TTC549 (cell line): ENCODE data around the gene CAMK2N1.

Experiments
- FAIRE-seq: peaks from 2 replicates; lab custom pipeline; 2012; peaks lifted over from hg19 to GRCh38; lab: Jason Lieb, UNC

CAMK2N1 gene

DNA sequence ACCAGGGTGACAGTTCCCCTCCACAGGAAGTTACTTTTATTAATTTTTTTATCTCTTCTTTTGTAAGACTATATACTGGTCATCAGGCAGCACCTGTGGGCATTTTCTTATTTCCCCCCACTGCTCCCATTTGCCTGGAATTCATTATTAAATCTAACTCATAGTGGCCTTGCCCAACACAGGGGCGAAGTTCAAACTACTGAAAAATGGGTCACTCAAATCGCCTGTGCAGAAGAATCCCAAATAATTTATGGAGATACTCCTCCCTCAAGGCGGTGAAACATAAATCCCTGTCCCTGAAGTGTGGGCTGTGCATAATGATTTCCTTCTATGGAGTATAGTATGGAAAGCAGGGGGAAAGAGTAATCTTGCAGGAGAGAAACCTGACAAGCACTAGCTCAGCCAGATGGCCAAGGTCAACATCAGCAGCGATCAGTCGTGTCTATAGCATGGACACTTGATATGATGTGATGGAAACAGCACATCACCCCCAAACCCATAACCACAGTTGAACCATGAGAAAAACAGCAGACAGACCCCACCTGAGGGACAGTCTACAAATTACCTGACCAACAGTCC, 7.9 kb downstream of the CAMK2N1 start:
- FAIRE-seq = no peak

DNA sequence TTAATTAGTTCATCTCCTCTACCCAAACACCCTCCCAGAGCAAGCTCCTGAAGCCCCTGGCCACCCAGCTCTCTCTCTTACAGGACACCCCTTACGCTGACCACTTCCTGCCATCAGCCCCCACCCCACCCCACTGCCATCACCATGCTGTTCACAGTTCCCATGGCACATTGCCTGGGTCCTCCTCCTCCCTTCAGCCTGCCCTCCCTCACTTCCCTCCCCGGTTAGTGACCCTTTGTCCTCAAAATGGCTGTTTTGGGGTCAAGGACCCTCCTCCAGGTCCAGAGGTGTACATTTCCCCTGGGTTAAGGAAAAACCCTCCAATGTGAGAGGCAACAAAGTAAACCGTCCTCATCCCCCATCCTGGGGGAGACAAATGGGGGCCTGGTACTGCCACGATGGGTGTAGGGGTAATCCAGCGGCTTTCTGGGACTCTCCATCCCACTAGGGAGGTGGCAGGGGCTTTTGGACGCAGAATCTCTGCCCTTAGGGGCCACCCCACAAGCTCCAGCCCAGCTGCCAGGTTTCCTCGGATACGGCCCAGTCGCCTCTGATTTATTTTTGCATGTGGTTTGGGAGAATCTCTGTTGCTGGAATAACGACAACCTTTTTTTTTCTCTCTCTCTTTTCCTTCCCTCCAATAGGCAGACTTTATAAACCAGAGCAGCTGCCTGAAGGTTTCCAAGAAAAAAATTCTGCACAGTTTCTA, 8.5 kb downstream of the CAMK2N1 start:
- FAIRE-seq = no peak

DNA sequence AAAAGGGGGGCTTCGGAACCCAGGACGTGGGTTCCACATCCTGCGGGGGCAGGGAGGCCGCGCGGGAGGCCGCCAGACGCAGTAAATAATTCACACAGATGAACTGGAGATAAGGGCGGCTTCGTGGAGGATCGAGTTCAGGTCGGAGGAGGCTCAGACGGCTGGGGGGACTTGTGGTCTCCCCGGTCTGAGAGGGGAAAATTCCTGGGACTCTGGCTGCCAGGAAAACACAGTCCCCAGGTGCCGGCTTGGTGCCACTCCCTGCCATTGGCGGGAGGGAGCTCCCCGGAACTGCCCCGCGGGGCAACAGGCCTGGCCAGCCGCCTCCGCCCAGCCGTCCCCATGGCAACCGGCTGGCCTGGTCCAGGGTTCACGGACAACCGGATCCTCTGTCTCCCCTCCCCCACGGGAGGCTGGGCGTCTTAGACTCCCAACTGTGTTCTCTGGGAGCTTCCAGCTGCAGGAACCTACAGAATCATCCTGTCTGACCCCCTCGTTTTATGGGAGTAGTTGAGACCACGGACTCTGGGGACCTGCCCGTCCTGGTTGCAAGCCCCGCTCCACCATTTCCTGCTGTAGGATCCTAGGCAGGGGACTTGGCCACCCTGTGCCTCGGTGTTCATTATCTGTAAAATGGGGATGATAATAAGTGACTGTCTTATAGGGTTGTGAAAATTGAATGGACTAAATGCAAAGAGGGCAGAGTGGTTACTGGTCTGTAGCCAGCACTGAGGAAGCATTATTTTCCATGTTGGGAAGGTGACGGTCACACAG, 9.6 kb downstream of the CAMK2N1 start:
- no peak for FAIRE-seq

DNA sequence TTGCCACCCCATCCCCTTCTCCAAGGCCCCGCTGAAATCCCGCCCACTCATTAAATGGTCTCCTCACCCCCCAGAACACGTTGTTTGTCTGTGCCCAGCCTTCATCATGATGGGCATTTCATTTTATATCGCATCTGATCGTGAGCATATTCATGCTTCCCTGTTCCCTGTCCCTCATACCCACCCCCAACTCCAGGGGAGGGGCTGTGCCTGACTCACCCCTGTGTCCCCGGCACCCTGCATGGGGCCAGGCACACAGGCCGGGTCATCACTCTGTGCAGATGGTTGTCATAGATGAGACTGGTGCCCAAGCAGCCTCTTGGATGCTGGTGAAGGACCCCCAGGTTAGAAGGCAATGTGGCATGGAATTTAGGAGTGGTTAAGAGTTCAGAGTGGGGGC, 11.0 kb downstream of the CAMK2N1 start:
- no peak for FAIRE-seq

DNA sequence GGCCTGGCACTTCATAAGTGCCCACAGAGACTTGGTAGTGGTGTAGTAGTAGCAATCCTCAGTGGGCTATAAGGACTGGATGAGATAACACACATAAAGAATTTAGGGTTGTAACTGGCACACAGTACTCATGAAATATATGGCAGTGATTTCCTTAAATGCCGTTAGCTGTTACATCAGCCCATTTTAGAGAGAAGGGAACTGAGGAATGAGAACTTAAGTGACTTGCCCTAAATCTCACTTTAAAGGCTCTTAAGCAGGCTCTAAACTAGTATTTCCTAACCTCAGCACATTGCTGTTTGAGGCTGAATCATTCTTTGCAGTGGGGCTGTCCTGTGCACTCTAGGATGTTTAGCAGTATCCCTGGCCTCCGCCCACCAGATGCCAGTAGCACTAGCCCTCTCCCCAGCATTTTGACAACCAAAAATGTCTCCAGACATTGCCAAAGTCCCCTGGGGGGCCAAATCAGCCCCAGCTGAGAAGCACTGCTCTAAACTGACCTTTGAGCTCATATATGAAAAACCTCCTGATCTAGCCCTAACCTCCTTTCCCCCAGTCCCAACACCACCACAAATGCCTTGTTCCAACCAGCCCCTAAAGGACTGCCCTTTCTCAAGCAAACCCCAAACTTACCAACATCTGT, 11.6 kb downstream of the CAMK2N1 start:
- no peak for FAIRE-seq

DNA sequence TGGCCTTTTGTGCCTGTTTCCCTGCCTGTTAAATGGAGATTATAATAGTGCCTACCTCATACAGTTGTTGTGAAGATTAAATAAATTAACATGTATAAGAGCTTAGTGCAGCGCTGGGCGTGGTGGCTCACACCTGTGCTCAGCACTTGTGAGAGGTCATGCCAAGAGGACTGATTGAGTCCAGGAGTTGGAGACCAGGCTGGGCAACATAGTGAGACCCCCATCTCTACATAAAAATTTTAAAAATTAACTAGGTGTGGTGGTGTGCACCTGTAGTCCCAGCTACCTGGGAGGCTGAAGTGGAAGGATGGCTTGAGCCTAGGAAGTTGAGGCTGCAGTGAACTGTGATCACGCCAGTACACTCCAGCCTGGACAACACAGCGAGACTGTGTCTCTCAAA, 12.1 kb downstream of the CAMK2N1 start:
- FAIRE-seq = no peak

DNA sequence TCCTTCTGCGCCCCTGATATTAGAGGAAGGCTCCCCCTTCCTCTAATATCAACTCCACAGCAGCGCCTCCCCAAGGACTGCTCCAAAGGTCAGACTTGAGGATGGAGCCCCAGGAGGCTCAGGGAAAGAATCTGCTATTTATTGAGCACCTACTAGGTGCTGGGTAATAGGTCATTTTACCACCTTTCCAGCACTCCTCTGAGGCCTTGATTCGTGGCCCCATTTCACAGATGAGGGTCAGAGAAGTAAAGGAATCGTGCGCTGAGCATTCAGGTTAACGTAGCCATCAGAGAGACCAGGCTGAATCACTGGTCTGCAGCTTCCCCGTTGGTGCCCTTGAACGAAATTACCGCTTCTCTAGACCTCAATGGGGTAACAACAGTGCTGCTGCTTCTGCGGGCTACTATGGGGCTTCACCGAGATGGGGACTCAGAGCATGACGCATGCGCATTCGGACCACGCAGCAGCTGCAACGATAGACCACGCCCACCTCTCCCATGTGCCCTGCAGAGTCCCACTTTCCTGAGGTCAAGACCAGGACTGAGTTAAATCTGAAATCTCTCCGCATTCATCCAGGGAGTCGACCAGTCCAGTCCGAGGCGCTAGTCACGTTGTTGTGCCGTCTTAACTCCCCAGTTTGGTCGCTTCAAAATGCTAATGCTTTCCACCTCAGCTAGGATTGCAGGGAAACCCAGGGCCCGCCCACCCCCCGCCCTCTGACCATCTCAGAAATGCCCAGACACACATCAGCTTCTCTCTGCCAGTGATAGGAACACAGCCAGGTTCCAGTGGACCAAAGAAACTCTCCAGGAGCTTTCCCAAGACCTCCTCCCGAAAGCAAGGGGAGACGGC, 12.9 kb downstream of the CAMK2N1 start:
- FAIRE-seq = no peak

DNA sequence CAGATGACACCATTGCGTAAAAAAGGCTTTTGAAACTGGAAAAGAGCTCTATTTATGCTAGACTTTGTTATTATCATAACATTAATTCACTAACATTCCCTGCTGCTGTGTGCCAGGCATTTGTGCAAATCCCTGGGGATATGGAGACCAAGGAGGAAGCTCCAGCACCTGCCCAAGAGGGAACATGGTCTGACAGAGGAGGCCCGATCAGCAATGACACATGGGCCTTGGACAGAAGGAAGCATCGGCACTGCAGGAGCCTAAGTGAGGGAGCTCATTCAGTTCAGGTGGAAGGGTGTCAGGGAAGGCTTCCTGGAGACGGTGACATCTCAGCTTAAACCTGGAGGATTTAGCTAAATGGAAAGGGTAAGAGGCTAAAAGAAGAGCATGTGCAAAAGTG, 13.9 kb downstream of the CAMK2N1 start:
- FAIRE-seq = no peak

DNA sequence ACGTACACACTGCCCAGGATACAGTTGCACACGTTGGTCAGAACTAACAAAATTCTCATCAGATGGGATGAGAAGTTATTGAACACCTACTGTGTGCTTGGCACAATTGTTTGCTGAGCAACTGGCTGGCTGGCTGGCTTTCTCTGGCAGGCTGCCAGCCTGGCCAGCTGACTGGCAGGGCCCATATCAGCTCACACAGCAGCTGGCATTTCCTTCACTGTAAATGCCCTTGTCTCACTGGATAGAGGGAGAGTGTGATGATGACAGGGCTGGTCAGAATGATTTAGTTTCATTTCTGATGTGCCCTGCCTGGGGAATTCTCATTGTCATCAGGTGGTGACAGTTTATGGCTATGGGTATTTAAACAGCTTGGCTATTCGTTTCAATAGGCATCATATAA, 15.8 kb downstream of the CAMK2N1 start:
- no peak for FAIRE-seq

DNA sequence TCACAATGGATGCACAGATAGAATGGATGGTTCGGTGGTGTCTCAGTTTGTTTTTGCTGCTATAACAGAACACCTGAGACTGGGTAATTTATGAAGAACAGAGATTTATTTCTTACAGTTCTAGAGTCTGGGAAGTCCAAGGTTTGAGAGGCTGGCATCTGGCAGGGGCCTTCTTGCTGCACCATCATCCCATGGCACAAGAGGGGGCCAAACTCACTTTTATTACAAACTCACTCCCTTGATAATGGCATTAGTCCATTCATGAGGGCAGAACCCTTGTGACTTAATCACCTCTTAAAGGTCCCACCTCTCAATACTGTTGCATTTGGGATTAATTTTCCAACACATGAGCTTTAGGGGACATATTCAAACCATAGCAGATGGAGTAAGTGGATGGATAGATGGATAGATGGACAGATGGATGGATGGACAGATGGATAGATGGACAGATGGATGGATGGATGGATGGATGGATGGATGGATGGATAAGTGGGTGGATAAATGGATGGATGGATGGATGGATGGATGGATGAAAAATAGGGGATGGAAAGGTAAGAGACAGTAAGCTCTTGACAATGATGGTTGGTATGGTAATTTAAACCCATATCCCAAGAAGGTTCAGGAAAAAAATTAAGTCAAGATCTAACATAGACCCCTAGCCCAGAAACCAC, 16.5 kb downstream of the CAMK2N1 start:
- no peak for FAIRE-seq

DNA sequence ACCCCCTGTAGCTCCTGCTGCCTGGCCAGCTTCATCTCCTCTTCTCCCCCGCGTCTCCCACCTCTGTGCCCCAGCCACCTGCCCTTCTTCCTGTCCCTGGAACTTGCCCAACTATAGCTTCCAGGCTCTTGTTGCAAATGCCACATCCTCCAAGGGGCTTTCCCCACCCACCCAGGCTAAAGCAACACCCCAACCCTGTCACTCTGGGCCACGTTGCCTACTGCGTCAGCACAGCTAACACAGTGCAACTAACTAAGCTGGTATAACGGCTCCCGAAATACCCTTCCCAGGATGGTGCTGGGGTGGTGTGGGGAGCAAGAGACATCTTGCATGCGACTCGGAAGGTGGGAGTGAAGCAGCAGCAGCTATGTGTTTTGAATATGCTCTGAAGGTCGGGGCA, 19.7 kb downstream of the CAMK2N1 start:
- FAIRE-seq = no peak

DNA sequence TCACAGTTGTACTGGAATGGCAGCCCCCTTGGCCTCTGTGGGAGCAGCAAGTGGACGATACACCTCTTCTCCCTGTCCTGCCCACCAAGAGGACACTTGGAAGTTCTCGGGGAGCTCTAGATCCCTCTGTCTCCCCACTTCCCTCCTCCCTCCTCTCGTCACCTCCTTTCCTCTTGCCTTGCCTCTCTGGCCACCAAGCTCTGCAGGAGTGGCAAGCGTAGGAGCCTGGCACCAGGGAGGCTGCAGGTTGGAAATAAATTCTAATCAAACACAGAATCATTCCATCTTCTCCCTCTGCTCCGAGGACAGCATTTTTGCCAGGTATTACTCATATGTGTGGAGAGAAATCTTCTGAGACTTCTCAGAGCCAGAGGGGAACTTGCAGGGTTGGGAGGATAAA, 20.8 kb downstream of the CAMK2N1 start:
- no peak for FAIRE-seq

DNA sequence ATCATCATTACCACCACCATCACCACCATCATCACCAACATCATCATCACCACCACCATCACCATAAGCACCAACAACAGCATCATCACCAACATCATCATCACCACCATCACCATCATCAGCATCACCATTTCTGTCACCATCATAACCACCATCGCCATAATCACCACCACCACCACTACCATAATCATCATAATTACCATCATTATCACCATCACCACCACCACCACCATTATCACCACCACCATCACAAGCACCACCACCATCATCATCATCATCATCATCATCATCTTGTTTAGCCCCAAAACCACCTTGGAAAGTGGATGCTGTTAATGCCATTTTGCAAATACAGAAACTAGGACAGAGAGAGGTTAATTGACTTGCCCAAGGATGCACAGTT, 22.5 kb downstream of the CAMK2N1 start:
- no peak for FAIRE-seq

DNA sequence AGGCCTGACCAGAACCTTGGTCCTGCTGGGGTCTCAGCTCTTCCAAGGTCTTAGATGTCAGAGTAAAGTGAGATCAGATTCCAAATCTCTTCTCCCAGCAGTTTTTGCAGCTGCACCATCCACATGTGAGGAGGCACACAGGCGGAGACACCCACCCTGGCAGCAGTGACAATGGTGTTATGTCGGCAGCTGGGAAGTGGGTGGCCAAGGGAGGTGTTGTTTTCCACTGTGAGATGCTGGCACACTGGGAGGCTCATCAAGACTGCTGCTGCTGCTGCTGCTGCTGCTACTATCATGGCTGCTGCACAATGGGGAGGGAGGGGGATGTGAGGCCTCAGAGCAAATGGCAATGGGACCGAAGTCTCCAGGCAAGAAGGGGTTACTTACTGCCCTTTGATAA, 23.6 kb downstream of the CAMK2N1 start:
- no peak for FAIRE-seq

DNA sequence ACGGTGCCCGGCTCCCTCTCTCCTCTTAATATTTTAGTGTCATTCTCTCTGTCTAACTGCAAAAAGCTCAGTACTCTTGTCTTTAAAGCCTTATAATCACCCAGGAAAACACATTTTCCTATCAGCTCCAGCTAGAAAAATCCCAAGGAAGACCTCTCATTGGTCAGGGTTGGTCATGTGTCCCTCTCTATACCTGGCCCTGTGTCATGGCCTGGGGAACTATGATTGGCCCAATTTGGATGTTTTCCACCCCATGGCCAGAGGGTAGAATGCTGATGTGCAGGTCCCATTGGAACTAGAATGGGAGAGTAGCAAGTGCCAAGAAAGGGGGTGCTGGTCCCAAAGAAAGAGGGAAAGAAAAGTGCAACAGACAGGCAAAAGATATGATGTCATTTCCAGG, 27.3 kb downstream of the CAMK2N1 start:
- no peak for FAIRE-seq

DNA sequence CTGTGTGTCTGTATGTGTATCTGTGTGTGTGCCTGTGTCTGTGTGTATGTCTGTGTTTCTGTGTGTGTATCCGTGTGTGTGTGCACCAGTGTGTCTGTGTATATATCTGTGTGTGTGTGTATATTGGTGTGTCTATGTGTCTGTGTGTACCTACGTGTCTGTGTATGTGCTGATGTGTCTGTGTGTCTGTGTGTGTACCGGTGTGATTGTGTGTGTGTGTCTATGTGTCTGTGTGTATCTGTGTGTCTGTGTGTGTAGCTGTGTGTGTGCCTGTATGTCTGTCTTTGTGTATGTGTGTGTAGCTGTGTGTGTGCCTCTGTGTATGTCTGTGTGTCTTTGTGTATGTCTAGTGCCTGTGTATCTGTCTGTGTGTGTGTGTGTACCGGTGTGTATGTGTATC, 32.0 kb downstream of the CAMK2N1 start:
- FAIRE-seq = no peak

DNA sequence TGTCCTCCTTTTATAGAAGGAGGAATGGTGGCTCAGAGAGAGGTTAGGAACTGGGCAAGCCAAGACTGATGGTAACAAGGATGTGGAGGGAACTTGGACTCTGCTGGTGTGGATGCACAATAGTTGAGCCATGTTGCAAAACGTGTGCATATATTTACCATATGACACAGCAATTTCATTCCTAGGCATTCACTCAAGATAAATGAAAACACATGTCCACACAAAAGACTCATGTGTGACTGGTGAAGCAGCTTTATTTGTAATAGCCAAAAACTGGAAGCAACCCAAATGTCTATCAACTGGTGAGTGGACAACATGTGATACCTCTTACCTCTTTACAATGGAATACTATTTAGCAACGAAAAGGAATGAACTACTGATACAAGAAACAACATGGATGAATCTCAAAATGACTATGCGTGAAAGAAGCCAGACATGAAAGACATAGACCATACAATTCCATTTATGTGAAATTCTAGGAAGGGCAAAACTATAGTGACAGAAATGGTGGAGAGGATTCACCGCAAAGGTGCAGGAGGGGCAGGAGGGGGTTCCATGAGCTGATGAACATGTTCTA, 36.2 kb downstream of the CAMK2N1 start:
- no peak for FAIRE-seq

DNA sequence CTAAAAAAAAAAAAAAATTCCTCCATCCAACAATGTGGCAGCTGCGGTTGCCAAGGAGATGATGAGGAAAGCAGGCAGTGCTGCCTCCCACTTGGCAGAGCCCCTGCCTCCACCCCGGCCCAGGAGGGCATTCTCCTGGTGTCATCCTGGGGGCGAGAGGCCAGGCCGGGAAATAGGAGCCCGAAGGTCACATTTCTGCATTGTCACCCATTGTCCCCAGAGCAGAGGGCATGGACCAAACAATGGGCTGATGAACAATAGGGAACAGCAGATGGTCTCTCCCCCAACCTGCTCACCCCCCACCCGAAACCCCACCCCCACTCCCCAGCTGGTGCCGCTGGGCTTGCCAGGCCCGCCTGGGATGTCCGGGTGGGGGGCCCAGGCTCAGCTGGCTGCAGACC, 37.3 kb downstream of the CAMK2N1 start:
- no peak for FAIRE-seq

DNA sequence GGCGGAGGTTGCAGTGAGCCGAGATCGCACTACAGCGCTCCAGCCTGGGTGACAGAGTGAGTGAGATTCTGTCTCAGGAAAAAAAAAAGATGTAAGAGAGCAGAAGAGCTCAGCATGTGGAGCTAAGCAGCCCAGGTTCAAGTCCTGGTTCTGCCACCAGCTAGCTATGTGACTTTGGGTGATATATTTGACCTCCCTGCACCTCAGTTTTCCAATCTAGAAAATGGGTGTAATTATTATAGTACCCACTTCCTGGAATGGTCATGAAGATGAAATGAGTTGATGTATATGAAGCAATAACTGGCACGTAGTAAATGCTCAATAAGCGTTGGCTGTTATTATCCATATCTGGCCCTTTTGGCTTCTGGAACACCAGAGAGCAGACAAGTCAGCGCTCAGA, 38.2 kb downstream of the CAMK2N1 start:
- FAIRE-seq = no peak

DNA sequence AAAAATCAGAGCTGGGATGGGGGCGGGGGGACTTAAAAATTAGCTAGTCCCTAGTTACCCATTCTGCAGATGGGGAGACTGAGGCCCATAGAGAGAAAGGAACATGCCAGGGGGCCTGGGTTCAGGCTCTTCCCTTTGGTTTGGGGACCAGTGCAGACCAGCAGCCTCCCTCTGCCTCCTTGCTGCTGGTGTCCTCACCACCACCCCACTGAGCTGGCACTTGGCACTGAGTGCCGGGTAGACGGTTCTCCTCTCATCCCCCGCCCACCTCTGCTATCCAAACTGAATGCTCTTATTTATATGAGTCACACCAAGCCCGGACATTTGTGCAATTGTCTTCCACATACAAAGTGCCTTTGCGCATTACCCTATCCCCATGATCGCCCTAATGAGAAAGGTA, 39.2 kb downstream of the CAMK2N1 start:
- no peak for FAIRE-seq

DNA sequence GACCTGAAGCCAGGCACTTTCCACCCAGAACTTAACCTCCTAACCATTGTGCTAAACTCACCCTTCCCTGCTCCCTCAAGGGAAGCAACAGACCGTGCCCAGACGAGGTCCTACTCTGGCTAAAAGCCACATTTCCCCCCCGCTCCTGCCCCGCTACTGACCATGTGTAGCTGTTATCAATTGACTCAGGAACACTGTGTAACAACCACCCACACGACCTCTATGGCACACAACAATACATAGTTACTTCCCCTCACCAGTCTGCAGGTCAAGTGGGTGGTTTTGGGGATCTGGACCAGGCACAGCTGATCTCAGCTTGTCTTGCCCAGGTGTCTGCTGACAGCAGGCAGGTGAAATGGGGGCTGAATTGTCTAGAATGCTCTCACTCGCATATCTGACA, 40.1 kb downstream of the CAMK2N1 start:
- no peak for FAIRE-seq
